ENCODE results near the gene CGB5.
"Not testable (repeated sequence)": the region's sequence is repeated elsewhere in the genome, so short reads cannot be mapped to it uniquely, and the experiment has no call there.

GRCh38 chr19:49049011-49049410 lies 5.4 kb downstream of the CGB5 start, which contains the start of gene CGB8:
- TF ChIP-seq, protein P1, sequence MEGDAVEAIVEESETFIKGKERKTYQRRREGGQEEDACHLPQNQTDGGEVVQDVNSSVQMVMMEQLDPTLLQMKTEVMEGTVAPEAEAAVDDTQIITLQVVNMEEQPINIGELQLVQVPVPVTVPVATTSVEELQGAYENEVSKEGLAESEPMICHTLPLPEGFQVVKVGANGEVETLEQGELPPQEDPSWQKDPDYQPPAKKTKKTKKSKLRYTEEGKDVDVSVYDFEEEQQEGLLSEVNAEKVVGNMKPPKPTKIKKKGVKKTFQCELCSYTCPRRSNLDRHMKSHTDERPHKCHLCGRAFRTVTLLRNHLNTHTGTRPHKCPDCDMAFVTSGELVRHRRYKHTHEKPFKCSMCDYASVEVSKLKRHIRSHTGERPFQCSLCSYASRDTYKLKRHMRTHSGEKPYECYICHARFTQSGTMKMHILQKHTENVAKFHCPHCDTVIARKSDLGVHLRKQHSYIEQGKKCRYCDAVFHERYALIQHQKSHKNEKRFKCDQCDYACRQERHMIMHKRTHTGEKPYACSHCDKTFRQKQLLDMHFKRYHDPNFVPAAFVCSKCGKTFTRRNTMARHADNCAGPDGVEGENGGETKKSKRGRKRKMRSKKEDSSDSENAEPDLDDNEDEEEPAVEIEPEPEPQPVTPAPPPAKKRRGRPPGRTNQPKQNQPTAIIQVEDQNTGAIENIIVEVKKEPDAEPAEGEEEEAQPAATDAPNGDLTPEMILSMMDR (IDR thresholded peaks at IDR 0.05) = not testable (repeated sequence)
- not testable (repeated sequence) for TF ChIP-seq POLR2A (IDR thresholded peaks at IDR 0.05)
